H9 (cell line): ENCODE measurements around the gene DDIT4. TPM values are rescaled to one million over a fixed set of nuclear protein-coding genes. Genes with fewer than 3 reads are reported as not detected.

Experiments used
- DNase-seq: peaks from one replicate; pipeline ENCODE4 v3.0.0-alpha.2; 2017
- H2AFZ ChIP-seq: one replicate; pipeline ENCODE4 v1.6.1; 2013; ENCODE audit warnings: mild to moderate bottlenecking, low read length, control low read depth, moderate library complexity
- H2AK5ac ChIP-seq: 2 replicates; pipeline ENCODE4 v1.6.1; 2013; ENCODE audit warnings: low read length, control low read depth, mixed read lengths; ENCODE audit not compliant: insufficient read length
- H2BK120ac ChIP-seq: one replicate; pipeline ENCODE4 v1.6.1; 2013; ENCODE audit warnings: low read depth, mild to moderate bottlenecking, low read length, control low read depth, inconsistent platforms; ENCODE audit not compliant: poor library complexity, severe bottlenecking
- H2BK12ac ChIP-seq: 2 replicates; pipeline ENCODE4 v1.6.1; 2013; ENCODE audit warnings: low read length, control low read depth, mixed read lengths, low read depth; ENCODE audit not compliant: insufficient read length
- H2BK15ac ChIP-seq: 2 replicates; pipeline ENCODE4 v1.6.1; 2013; ENCODE audit warnings: low read depth, low read length, control low read depth
- H2BK20ac ChIP-seq: one replicate; pipeline ENCODE4 v1.6.1; 2013; ENCODE audit warnings: low read depth, mild to moderate bottlenecking, low read length, control low read depth, inconsistent platforms; ENCODE audit not compliant: poor library complexity, severe bottlenecking
- H2BK5ac ChIP-seq: 2 replicates; pipeline ENCODE4 v1.6.1; 2013; ENCODE audit warnings: low read length, control low read depth, mixed read lengths; ENCODE audit not compliant: insufficient read length
- H3K14ac ChIP-seq: 2 replicates; pipeline ENCODE4 v1.6.1; 2013; ENCODE audit warnings: low read length, control low read depth; ENCODE audit not compliant: insufficient read depth
- H3K18ac ChIP-seq: 2 replicates; pipeline ENCODE4 v1.6.1; 2013; ENCODE audit warnings: low read depth, mild to moderate bottlenecking, mixed read lengths, low read length, control low read depth; ENCODE audit not compliant: insufficient read length
- H3K23ac ChIP-seq: 2 replicates; pipeline ENCODE4 v1.6.1; 2013; ENCODE audit warnings: low read length, control low read depth, mixed read lengths, low read depth; ENCODE audit not compliant: insufficient read length
- H3K23me2 ChIP-seq: 2 replicates; pipeline ENCODE4 v1.6.1; 2013; ENCODE audit warnings: low read depth, mild to moderate bottlenecking, mixed read lengths, low read length, control low read depth; ENCODE audit not compliant: insufficient read length, poor library complexity, severe bottlenecking
- H3K27ac ChIP-seq: 2 replicates; pipeline ENCODE4 v1.5.1; 2013; ENCODE audit warnings: low read length, control low read depth, mixed read lengths, low read depth; ENCODE audit not compliant: insufficient read length
- H3K27me3 ChIP-seq: 2 replicates; pipeline ENCODE4 v1.6.1; 2013; ENCODE audit warnings: low read length, control low read depth, inconsistent platforms; ENCODE audit not compliant: insufficient read depth
- H3K4ac ChIP-seq: 2 replicates; pipeline ENCODE4 v1.6.1; 2013; ENCODE audit warnings: low read depth, mild to moderate bottlenecking, control low read depth, inconsistent platforms, low read length, moderate library complexity
- H3K4me1 ChIP-seq: 2 replicates; pipeline ENCODE4 v1.6.1; 2013; ENCODE audit warnings: low read length, control low read depth, inconsistent platforms; ENCODE audit not compliant: insufficient read depth
- H3K4me2 ChIP-seq: 2 replicates; pipeline ENCODE4 v1.6.1; 2013; ENCODE audit warnings: low read length, control low read depth, mixed read lengths; ENCODE audit not compliant: insufficient read length, insufficient read depth
- H3K56ac ChIP-seq: 2 replicates; pipeline ENCODE4 v1.6.1; 2013; ENCODE audit warnings: low read depth, mild to moderate bottlenecking, mixed read lengths, low read length, control low read depth; ENCODE audit not compliant: insufficient read length
- H3K79me1 ChIP-seq: 2 replicates; pipeline ENCODE4 v1.6.1; 2013; ENCODE audit warnings: low read depth, mild to moderate bottlenecking, moderate library complexity, low read length, control low read depth, inconsistent platforms; ENCODE audit not compliant: insufficient read depth, poor library complexity, severe bottlenecking
- H3K79me2 ChIP-seq: 2 replicates; pipeline ENCODE4 v1.6.1; 2013; ENCODE audit warnings: low read length, control low read depth, inconsistent platforms; ENCODE audit not compliant: insufficient read depth
- H3K9ac ChIP-seq: 2 replicates; pipeline ENCODE4 v1.6.1; 2013; ENCODE audit warnings: low read length, control low read depth, mixed read lengths; ENCODE audit not compliant: insufficient read length; ENCODE audit errors: extremely low read depth
- H3K9me3 ChIP-seq: one replicate; pipeline ENCODE4 v1.6.1; 2013; ENCODE audit warnings: low read depth, low read length, inconsistent platforms; ENCODE audit not compliant: control insufficient read depth
- H3T11ph ChIP-seq: one replicate; pipeline ENCODE4 v1.6.1; 2013; ENCODE audit warnings: mild to moderate bottlenecking, low read length, control low read depth, inconsistent platforms
- H4K20me1 ChIP-seq: one replicate; pipeline ENCODE4 v1.6.1; 2013; ENCODE audit not compliant: control insufficient read depth, insufficient read length, insufficient read depth
- H4K5ac ChIP-seq: 2 replicates; pipeline ENCODE4 v1.6.1; 2013; ENCODE audit warnings: low read depth, mild to moderate bottlenecking, mixed read lengths, low read length, control low read depth; ENCODE audit not compliant: insufficient read length
- H4K8ac ChIP-seq: replicated peaks from 2 replicates; pipeline ENCODE4 v1.6.1; 2013; ENCODE audit warnings: low read length, control low read depth, mixed read lengths, low read depth; ENCODE audit not compliant: insufficient read length
- H4K91ac ChIP-seq: 2 replicates; pipeline ENCODE4 v1.6.1; 2013; ENCODE audit warnings: low read depth, mild to moderate bottlenecking, moderate library complexity, mixed read lengths, low read length, control low read depth; ENCODE audit not compliant: insufficient read length
- H3K27ac Mint-ChIP-seq, 3 experiments: 2 replicates in 2 of 3; 3 replicates in 1 of 3; pipeline ENCODE4 v1.8.0; 2020 to 2021; ENCODE audit warnings: mixed read lengths in 3 of 3, mild to moderate bottlenecking in 1 of 3, moderate library complexity in 1 of 3
- H3K27me3 Mint-ChIP-seq: 2 replicates; pipeline ENCODE4 v1.8.0; 2021; ENCODE audit warnings: low read depth, mild to moderate bottlenecking, moderate library complexity, mixed read lengths
- H3K36me3 Mint-ChIP-seq, 3 experiments: 2 replicates in 2 of 3; 3 replicates in 1 of 3; pipeline ENCODE4 v1.8.0; 2020 to 2021; ENCODE audit warnings: low read depth in 3 of 3, mixed read lengths in 3 of 3; ENCODE audit not compliant: insufficient read depth in 1 of 3
- H3K4me1 Mint-ChIP-seq, 2 experiments: 2 replicates each; pipeline ENCODE4 v1.8.0; 2020; ENCODE audit warnings: mixed read lengths in 2 of 2
- H3K4me3 Mint-ChIP-seq, 2 experiments: 2 replicates in 1 of 2; 3 replicates in 1 of 2; pipeline ENCODE4 v1.8.0; 2020 to 2021; ENCODE audit warnings: mild to moderate bottlenecking in 2 of 2, mixed read lengths in 2 of 2, moderate library complexity in 1 of 2
- H3K9me3 Mint-ChIP-seq, 2 experiments: 2 replicates in 1 of 2; 3 replicates in 1 of 2; pipeline ENCODE4 v1.8.0; 2020; ENCODE audit warnings: mild to moderate bottlenecking in 2 of 2, mixed read lengths in 2 of 2, moderate library complexity in 1 of 2
- CTCF ChIP-seq: fragments of 200-600 bp; sonication (generic); conservative IDR thresholded peaks from 3 replicates; pipeline ENCODE4 v1.8.0; 2021; ENCODE audit warnings: antibody characterized with exemption, mild to moderate bottlenecking
- WGBS: extraction: QIAGEN DNeasy Blood & Tissue Kit; methylation state at CpG from one replicate; pipeline ENCODE4 v1.1.7; 2013; ENCODE audit warnings: missing lambda C conversion rate, low lambda C conversion rate, mixed read lengths; ENCODE audit not compliant: insufficient read length; ENCODE audit errors: extremely low coverage; 5-methylcytosine and 5-hydroxymethylcytosine counted together
- total RNA-seq: library from RNA; stranded (reverse); gene quantifications from 2 replicates; pipeline ENCODE4 v1.2.1, GENCODE V29; 2021

DDIT4 gene
- total RNA-seq, 1 experiment from 2014 or later = 84.0 TPM

GRCh38 chr10:72260239-72260975 is 13.3 kb upstream of the DDIT4 start:
- Histone ChIP-seq H4K91ac (peak overlapping the region; percentile 23), H2AFZ (no peak overlapping the region), H3K79me2 (no peaks in the 10 kb centered on the region), H2BK15ac (no peak overlapping the region), H3K79me1 (no peaks in the 10 kb centered on the region), H2BK120ac (peak overlapping the region; percentile 74), H3K23me2 (peaks cover 4% of the 10 kb centered on the region), H3K14ac (peak overlapping the region; percentile 77; the same call in 1 of the 2 replicates), H3K27ac (peak overlapping the region; percentile 62), H3K9ac (peak overlapping the region; percentile 17), H3K4me2 (peak overlapping the region; percentile 40), H3K4me1 (peaks cover 14% of the 10 kb centered on the region), H4K20me1 (no peaks in the 10 kb centered on the region), H3K4ac (no peak overlapping the region), H3K27me3 (no peaks in the 10 kb centered on the region), H3K56ac (no peak overlapping the region), H4K8ac (no peak overlapping the region), H4K5ac (no peak overlapping the region), H3T11ph (no peak overlapping the region), H2AK5ac (no peak overlapping the region), H3K9me3 (no peaks in the 10 kb centered on the region), H2BK12ac (no peak overlapping the region), H2BK5ac (peak overlapping the region; percentile 36), H3K18ac (peak overlapping the region; percentile 93), H3K23ac (no peak overlapping the region), H2BK20ac (no peak overlapping the region)
- Mint-ChIP-seq H3K27me3 (no peaks in the 10 kb centered on the region; the same call in 1 of the 2 replicates), H3K36me3 (no peaks in the 10 kb centered on the region), H3K9me3 (no peaks in the 10 kb centered on the region; a peak in 1 of 5 replicates), H3K27ac (peak overlapping the region; percentile 98 to 99 (median 98)), H3K4me1 (peaks cover 52 to 66% of the 10 kb centered on the region in 2 experiments), H3K4me3 (peak overlapping the region; percentile 48 to 66; a peak in 4 of 5 replicates)
- DNase-seq = peak; percentile 97
- TF ChIP-seq CTCF = no peak; the same call in 2 of the 3 replicates
- WGBS = no CpG with 5 or more reads among the region's 19 CpGs
